ENCODE results near the gene TEK.

The TEK gene

DNA sequence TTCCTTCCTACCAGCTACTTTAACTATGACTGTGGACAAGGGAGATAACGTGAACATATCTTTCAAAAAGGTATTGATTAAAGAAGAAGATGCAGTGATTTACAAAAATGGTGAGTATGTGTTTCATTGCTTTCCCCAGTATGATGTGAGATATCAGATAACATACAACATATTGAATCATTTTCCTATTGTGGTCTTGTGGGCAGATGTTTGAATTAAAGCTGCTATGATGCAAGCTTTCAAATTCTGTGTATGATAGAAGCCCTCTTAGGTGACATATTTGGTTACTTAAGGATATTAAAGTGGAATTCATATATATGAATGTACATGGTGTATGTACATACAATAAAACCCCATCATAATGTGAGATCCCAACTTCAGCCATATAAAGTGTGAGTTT lies 59.5 kb downstream of the TEK start:
- Histone ChIP-seq H3K27me3 (ENCODE audit: control insufficient read depth in 1 of 2, insufficient read depth in 2 of 2, low read length in 2 of 2) (no peaks in the 10 kb centered on the region), H3K4me1 (ENCODE audit: control insufficient read depth in 1 of 2, insufficient read depth in 2 of 2, low read length in 2 of 2) (no peaks in the 10 kb centered on the region), H3K9ac (ENCODE audit: low read depth in 1 of 2, low read length in 2 of 2) (no peak overlapping the region), H3K9me3 (ENCODE audit: control insufficient read depth in 1 of 2, low read length in 2 of 2) (no peaks in the 10 kb centered on the region), H3K36me3 (ENCODE audit: control insufficient read depth in 1 of 2, insufficient read depth in 2 of 2, low read length in 2 of 2) (no peaks in the 10 kb centered on the region), H3K4me3 (ENCODE audit: low read depth in 1 of 2, low read length in 2 of 2) (no peak overlapping the region), H3K27ac (ENCODE audit: low read depth, low read length) (no peak overlapping the region)

DNA sequence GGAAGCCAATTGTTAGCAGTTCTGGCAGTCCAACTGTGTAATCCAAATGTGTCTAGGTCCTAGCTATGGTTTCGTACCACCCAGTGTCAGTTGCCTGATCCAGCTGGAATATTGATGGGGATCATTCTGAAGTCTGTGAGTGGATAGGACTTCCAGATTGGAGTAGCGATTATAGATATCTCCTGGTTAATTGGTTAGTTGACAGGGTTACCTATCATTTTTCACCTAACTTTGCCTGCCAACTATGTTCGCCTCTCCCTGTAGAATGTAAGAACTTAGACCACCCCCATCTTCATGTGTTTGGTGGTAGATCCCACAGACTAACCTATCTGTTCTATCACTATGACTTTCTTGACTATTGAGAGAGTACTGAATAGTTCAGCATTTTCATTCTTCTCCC lies 59.9 kb downstream of the TEK start:
- no peaks in the 10 kb centered on the region for H3K9me3 ChIP-seq (ENCODE audit: control insufficient read depth in 1 of 2, low read length in 2 of 2)

GRCh38 chr9:27176971-27177370 lies 67.9 kb downstream of the TEK start:
- Histone ChIP-seq H3K4me1 (ENCODE audit: control insufficient read depth in 1 of 2, insufficient read depth in 2 of 2, low read length in 2 of 2) (no peaks in the 10 kb centered on the region), H3K9me3 (ENCODE audit: control insufficient read depth in 1 of 2, low read length in 2 of 2) (peaks cover 0 to 6% of the 10 kb centered on the region in 2 donors), H3K27me3 (ENCODE audit: control insufficient read depth in 1 of 2, insufficient read depth in 2 of 2, low read length in 2 of 2) (no peaks in the 10 kb centered on the region), H3K27ac (ENCODE audit: low read depth, low read length) (no peak overlapping the region), H3K36me3 (ENCODE audit: control insufficient read depth in 1 of 2, insufficient read depth in 2 of 2, low read length in 2 of 2) (no peaks in the 10 kb centered on the region), H3K4me3 (ENCODE audit: low read depth in 1 of 2, low read length in 2 of 2) (no peak overlapping the region), H3K9ac (ENCODE audit: low read depth in 1 of 2, low read length in 2 of 2) (no peak overlapping the region)

More for the DNA sequence above, 59.9 kb downstream of the TEK start:
- Histone ChIP-seq H3K27ac (ENCODE audit: low read depth, low read length) (no peak overlapping the region), H3K36me3 (ENCODE audit: control insufficient read depth in 1 of 2, insufficient read depth in 2 of 2, low read length in 2 of 2) (no peaks in the 10 kb centered on the region), H3K9ac (ENCODE audit: low read depth in 1 of 2, low read length in 2 of 2) (no peak overlapping the region), H3K4me3 (ENCODE audit: low read depth in 1 of 2, low read length in 2 of 2) (no peak overlapping the region), H3K27me3 (ENCODE audit: control insufficient read depth in 1 of 2, insufficient read depth in 2 of 2, low read length in 2 of 2) (no peaks in the 10 kb centered on the region), H3K4me1 (ENCODE audit: control insufficient read depth in 1 of 2, insufficient read depth in 2 of 2, low read length in 2 of 2) (no peaks in the 10 kb centered on the region)

DNA sequence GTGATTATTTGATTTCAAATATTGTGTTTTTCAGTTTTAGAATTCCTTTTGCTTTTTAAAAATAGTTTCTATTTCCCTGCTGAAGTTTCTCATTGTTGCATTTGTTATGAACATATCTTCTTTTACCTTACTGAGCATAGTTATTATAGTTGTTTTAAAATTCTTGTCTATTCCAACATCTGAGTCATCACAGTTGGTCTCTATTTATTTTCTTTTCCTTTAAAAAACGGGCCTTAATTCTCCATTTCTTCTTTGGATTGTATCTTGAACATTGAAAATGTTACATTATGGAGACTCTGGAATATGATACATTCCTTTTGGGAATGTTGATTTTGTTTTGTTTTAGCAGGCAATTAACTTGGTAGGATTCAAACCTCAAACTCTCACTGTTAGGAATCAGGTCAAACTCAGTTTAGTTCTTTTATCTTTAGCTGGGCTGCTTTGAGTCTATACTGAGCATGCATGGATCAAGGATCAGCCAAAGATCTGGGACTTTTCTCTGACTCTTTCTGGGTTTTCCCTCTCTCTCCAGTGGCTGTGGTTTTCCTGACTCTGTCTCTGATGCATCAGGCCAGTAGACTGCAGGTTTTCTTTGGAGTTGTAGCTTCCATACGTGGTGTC lies 70.3 kb downstream of the TEK start:
- no peaks in the 10 kb centered on the region for H3K4me1 ChIP-seq (ENCODE audit: control insufficient read depth in 1 of 2, insufficient read depth in 2 of 2, low read length in 2 of 2)
- H3K27me3 ChIP-seq (ENCODE audit: control insufficient read depth in 1 of 2, insufficient read depth in 2 of 2, low read length in 2 of 2): no peaks in the 10 kb centered on the region
- no peaks in the 10 kb centered on the region for H3K36me3 ChIP-seq (ENCODE audit: control insufficient read depth in 1 of 2, insufficient read depth in 2 of 2, low read length in 2 of 2)
- peaks cover 0 to 6% of the 10 kb centered on the region in 2 donors for H3K9me3 ChIP-seq (ENCODE audit: control insufficient read depth in 1 of 2, low read length in 2 of 2)
- H3K4me3 ChIP-seq (ENCODE audit: low read depth in 1 of 2, low read length in 2 of 2): no peak overlapping the region
- H3K27ac ChIP-seq (ENCODE audit: low read depth, low read length): no peak overlapping the region
- no peak overlapping the region for H3K9ac ChIP-seq (ENCODE audit: low read depth in 1 of 2, low read length in 2 of 2)

- H3K9ac ChIP-seq (ENCODE audit: low read depth in 1 of 2, low read length in 2 of 2): no peak overlapping the region
- peaks cover 0 to 6% of the 10 kb centered on the region in 2 donors for H3K9me3 ChIP-seq (ENCODE audit: control insufficient read depth in 1 of 2, low read length in 2 of 2)
- H3K27ac ChIP-seq (ENCODE audit: low read depth, low read length): no peak overlapping the region
- H3K4me1 ChIP-seq (ENCODE audit: control insufficient read depth in 1 of 2, insufficient read depth in 2 of 2, low read length in 2 of 2): no peaks in the 10 kb centered on the region
- no peaks in the 10 kb centered on the region for H3K27me3 ChIP-seq (ENCODE audit: control insufficient read depth in 1 of 2, insufficient read depth in 2 of 2, low read length in 2 of 2)
- H3K36me3 ChIP-seq (ENCODE audit: control insufficient read depth in 1 of 2, insufficient read depth in 2 of 2, low read length in 2 of 2): no peaks in the 10 kb centered on the region
- no peak overlapping the region for H3K4me3 ChIP-seq (ENCODE audit: low read depth in 1 of 2, low read length in 2 of 2)
These were observed 72.4 kb downstream of the TEK start for GRCh38 chr9:27181381-27181780.

- Histone ChIP-seq H3K4me1 (ENCODE audit: control insufficient read depth in 1 of 2, insufficient read depth in 2 of 2, low read length in 2 of 2) (no peaks in the 10 kb centered on the region), H3K36me3 (ENCODE audit: control insufficient read depth in 1 of 2, insufficient read depth in 2 of 2, low read length in 2 of 2) (no peaks in the 10 kb centered on the region), H3K4me3 (ENCODE audit: low read depth in 1 of 2, low read length in 2 of 2) (no peak overlapping the region), H3K27ac (ENCODE audit: low read depth, low read length) (no peak overlapping the region), H3K27me3 (ENCODE audit: control insufficient read depth in 1 of 2, insufficient read depth in 2 of 2, low read length in 2 of 2) (no peaks in the 10 kb centered on the region), H3K9me3 (ENCODE audit: control insufficient read depth in 1 of 2, low read length in 2 of 2) (peaks cover 0 to 6% of the 10 kb centered on the region in 2 donors), H3K9ac (ENCODE audit: low read depth in 1 of 2, low read length in 2 of 2) (no peak overlapping the region)
These were observed 73.4 kb downstream of the TEK start for GRCh38 chr9:27182421-27182820.

- Histone ChIP-seq H3K4me1 (ENCODE audit: control insufficient read depth in 1 of 2, insufficient read depth in 2 of 2, low read length in 2 of 2) (no peaks in the 10 kb centered on the region), H3K36me3 (ENCODE audit: control insufficient read depth in 1 of 2, insufficient read depth in 2 of 2, low read length in 2 of 2) (no peaks in the 10 kb centered on the region), H3K9me3 (ENCODE audit: control insufficient read depth in 1 of 2, low read length in 2 of 2) (peaks cover 0 to 2% of the 10 kb centered on the region in 2 donors), H3K4me3 (ENCODE audit: low read depth in 1 of 2, low read length in 2 of 2) (no peak overlapping the region), H3K27ac (ENCODE audit: low read depth, low read length) (no peak overlapping the region), H3K9ac (ENCODE audit: low read depth in 1 of 2, low read length in 2 of 2) (no peak overlapping the region), H3K27me3 (ENCODE audit: control insufficient read depth in 1 of 2, insufficient read depth in 2 of 2, low read length in 2 of 2) (no peaks in the 10 kb centered on the region)
These were observed 74.1 kb downstream of the TEK start for GRCh38 chr9:27183131-27183530.

DNA sequence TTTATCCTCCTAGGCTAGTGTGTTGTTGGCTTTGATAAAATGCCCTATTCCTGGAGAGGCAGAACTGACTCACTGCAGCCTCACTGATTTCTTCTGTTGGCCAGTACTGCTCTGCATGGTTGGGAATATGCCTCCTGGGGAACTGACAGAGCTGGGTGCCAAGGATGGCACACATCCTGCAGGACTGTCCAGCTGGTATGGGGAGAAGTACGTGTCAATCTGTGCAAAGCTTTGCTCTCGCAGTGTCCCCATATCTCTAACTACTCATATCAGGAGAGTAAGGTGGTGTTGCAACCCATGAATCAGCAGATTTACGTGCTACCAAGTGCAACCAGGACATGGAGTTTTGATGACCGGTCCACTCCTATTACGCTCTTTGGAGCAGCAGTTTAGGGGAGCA lies 74.7 kb downstream of the TEK start:
- H3K27me3 ChIP-seq (ENCODE audit: control insufficient read depth in 1 of 2, insufficient read depth in 2 of 2, low read length in 2 of 2): peaks cover 0 to 2% of the 10 kb centered on the region in 2 donors
- H3K27ac ChIP-seq (ENCODE audit: low read depth, low read length): no peak overlapping the region
- H3K9me3 ChIP-seq (ENCODE audit: control insufficient read depth in 1 of 2, low read length in 2 of 2): no peaks in the 10 kb centered on the region
- no peak overlapping the region for H3K9ac ChIP-seq (ENCODE audit: low read depth in 1 of 2, low read length in 2 of 2)
- H3K4me1 ChIP-seq (ENCODE audit: control insufficient read depth in 1 of 2, insufficient read depth in 2 of 2, low read length in 2 of 2): no peaks in the 10 kb centered on the region
- H3K36me3 ChIP-seq (ENCODE audit: control insufficient read depth in 1 of 2, insufficient read depth in 2 of 2, low read length in 2 of 2): no peaks in the 10 kb centered on the region
- H3K4me3 ChIP-seq (ENCODE audit: low read depth in 1 of 2, low read length in 2 of 2): no peak overlapping the region

DNA sequence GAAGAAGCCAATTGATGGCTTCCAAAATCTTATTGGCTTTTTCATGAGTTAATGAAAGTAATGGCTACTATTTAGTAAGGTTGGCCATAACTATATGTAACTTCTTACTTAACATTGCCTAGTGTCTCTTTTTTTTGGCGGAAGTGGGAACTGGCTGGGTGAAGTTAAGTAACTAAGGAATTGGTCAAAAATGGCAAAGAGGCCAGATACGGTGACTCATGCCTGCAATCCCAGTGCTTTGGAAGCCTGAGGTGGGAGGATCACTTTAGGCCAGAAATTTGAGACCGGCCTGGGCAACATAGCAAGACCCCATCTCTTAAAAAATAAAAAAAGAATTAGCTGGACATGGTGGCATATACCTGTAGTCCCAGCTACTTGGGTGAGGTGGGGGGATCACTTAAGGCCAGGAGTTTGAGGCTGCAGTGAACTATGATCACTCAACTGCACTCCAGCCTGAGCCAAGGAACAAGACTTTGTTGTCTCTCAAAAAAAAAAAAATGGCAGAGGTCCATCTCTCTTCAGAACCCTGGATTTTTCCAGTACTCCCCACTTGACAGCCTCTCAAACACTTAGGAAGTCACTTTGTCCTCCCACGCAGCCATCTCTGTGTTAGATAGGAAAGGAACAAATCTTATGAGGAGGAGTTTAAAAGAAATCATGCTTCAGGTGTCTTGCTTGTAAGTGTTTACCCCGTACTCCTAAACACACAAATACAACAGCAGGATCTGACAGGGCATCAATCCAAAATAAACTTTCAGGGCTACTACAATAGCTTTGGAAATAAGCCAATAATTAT lies 75.7 kb downstream of the TEK start:
- H3K4me3 ChIP-seq (ENCODE audit: low read depth in 1 of 2, low read length in 2 of 2): no peak overlapping the region
- H3K9me3 ChIP-seq (ENCODE audit: control insufficient read depth in 1 of 2, low read length in 2 of 2): no peaks in the 10 kb centered on the region
- H3K36me3 ChIP-seq (ENCODE audit: control insufficient read depth in 1 of 2, insufficient read depth in 2 of 2, low read length in 2 of 2): no peaks in the 10 kb centered on the region
- no peak overlapping the region for H3K9ac ChIP-seq (ENCODE audit: low read depth in 1 of 2, low read length in 2 of 2)
- H3K4me1 ChIP-seq (ENCODE audit: control insufficient read depth in 1 of 2, insufficient read depth in 2 of 2, low read length in 2 of 2): no peaks in the 10 kb centered on the region
- H3K27me3 ChIP-seq (ENCODE audit: control insufficient read depth in 1 of 2, insufficient read depth in 2 of 2, low read length in 2 of 2): peaks cover 0 to 3% of the 10 kb centered on the region in 2 donors
- H3K27ac ChIP-seq (ENCODE audit: low read depth, low read length): no peak overlapping the region

- no peaks in the 10 kb centered on the region for H3K4me1 ChIP-seq (ENCODE audit: control insufficient read depth in 1 of 2, insufficient read depth in 2 of 2, low read length in 2 of 2)
- H3K27me3 ChIP-seq (ENCODE audit: control insufficient read depth in 1 of 2, insufficient read depth in 2 of 2, low read length in 2 of 2): peaks cover 0 to 3% of the 10 kb centered on the region in 2 donors
- H3K9me3 ChIP-seq (ENCODE audit: control insufficient read depth in 1 of 2, low read length in 2 of 2): no peaks in the 10 kb centered on the region
- H3K4me3 ChIP-seq (ENCODE audit: low read depth in 1 of 2, low read length in 2 of 2): no peak overlapping the region
- H3K9ac ChIP-seq (ENCODE audit: low read depth in 1 of 2, low read length in 2 of 2): no peak overlapping the region
- H3K36me3 ChIP-seq (ENCODE audit: control insufficient read depth in 1 of 2, insufficient read depth in 2 of 2, low read length in 2 of 2): no peaks in the 10 kb centered on the region
- no peak overlapping the region for H3K27ac ChIP-seq (ENCODE audit: low read depth, low read length)
These were observed 79.4 kb downstream of the TEK start for GRCh38 chr9:27188426-27188825.
